ENCODE measurements around the gene PGM2. TPM values are rescaled to one million over a fixed set of nuclear protein-coding genes. Genes with fewer than 3 reads are reported as not detected.

Gene PGM2
- total and polyA plus RNA-seq, 10 of the 15 experiments (the other 5 are each of a cell fraction or from before 2014, with no cell fraction given), result 11.9 to 41.7 (median 37.1) TPM

- RAD21 ChIA-PET (ENCODE audit: unreplicated experiment), result no interaction called here
- in situ Hi-C loops (cut with MboI) (no loop called here), intact Hi-C loops (cut with micrococcal nuclease; ENCODE audit: unreplicated experiment) (no loop called here)
- ATAC-seq, result no peak
- TF ChIP-seq NBN (IDR thresholded peaks at IDR 0.05) (no peak), BHLHE40 (IDR thresholded peaks at IDR 0.05; ENCODE audit: borderline replicate concordance in 1 of 2, low read depth in 2 of 2, low read length in 1 of 2) (no peak), PML (IDR thresholded peaks at IDR 0.05; ENCODE audit: low read length) (no peak), RB1 (IDR thresholded peaks at IDR 0.05; ENCODE audit: borderline replicate concordance) (no peak), IKZF2 (IDR thresholded peaks at IDR 0.05) (no peak), HDGF (IDR thresholded peaks at IDR 0.05) (no peak), MAX (IDR thresholded peaks at IDR 0.05; ENCODE audit: low read depth, low read length) (no peak), FOXM1 (IDR thresholded peaks at IDR 0.05; ENCODE audit: low read depth, low read length) (no peak), POLR2AphosphoS2 (IDR thresholded peaks at IDR 0.05; ENCODE audit: low read depth, low read length) (no peak), SKIL (IDR thresholded peaks at IDR 0.05; ENCODE audit: low read depth, poor library complexity, severe bottlenecking) (no peak), PRDM15 (CRISPR knock-in tag; IDR thresholded peaks at IDR 0.05) (no peak), ZNF622 (IDR thresholded peaks at IDR 0.05) (no peak), MLLT1 (IDR thresholded peaks at IDR 0.05) (no peak), MXI1 (IDR thresholded peaks at IDR 0.05; ENCODE audit: low read depth, low read length) (no peak), E2F4 (IDR thresholded peaks at IDR 0.05; ENCODE audit: low read depth, low read length) (no peak), ZBED1 (IDR thresholded peaks at IDR 0.05; ENCODE audit: borderline replicate concordance) (no peak), KDM1A (IDR thresholded peaks at IDR 0.05; ENCODE audit: borderline replicate concordance) (no peak)
- CTCF ChIA-PET, result no interaction called here
- Histone ChIP-seq H2AFZ (ENCODE audit: control insufficient read depth, low read depth, low read length) (no peak overlapping the region), H3K79me2 (ENCODE audit: control insufficient read depth, insufficient read depth, low read length) (peaks cover 6% of the 10 kb centered on the region), H3K4me3 (no peak overlapping the region), H3K4me1 (ENCODE audit: control insufficient read depth, insufficient read depth, low read length) (no peaks in the 10 kb centered on the region), H4K20me1 (ENCODE audit: control insufficient read depth, insufficient read depth) (no peaks in the 10 kb centered on the region), H3K27ac (ENCODE audit: control insufficient read depth, insufficient read depth) (no peak overlapping the region), H3K9ac (ENCODE audit: control insufficient read depth, insufficient read depth, low read length) (no peak overlapping the region), H3K9me3 (replicated peaks; ENCODE audit: control insufficient read depth, insufficient read depth, low read length) (no peaks in the 10 kb centered on the region), H3K4me2 (ENCODE audit: control insufficient read depth, insufficient read depth) (no peak overlapping the region), H3K27me3 (replicated peaks in 1 of 2; ENCODE audit: control insufficient read depth in 2 of 2, insufficient read depth in 2 of 2, low read length in 1 of 2) (no peaks in the 10 kb centered on the region), H3K36me3 (ENCODE audit: control insufficient read depth in 2 of 2, insufficient read depth in 2 of 2, low read length in 1 of 2) (no peaks in the 10 kb centered on the region)
- no TSS peak for BruUV-seq (replicated peaks)
- WGBS (ENCODE audit: insufficient coverage, insufficient replicate concordance, low lambda C conversion rate, missing lambda C conversion rate), result 62% methylated on average over 4 of the region's 4 CpGs
- DNase-seq (ENCODE audit: low read depth, low spot score), result no peak
- SMC1A ChIA-PET (ENCODE audit: uncharacterized antibody, unreplicated experiment), result no interaction called here
- POLR2A ChIA-PET, result interaction anchor here (0.7 kb wide), 1 partner anchor 29 kb away, joined by 6 read pairs; no protein-coding TSS in a partner anchor
- FAIRE-seq, result no peak
Measured at GRCh38 chr4:37821953-37822605, 4.4 kb upstream of the PGM2 start.
